Sigmoid colon (tissue), 4 donors: ENCODE measurements around the gene CD80.

Source experiments
- EP300 ChIP-seq, 4 donors: sonication (generic); formaldehyde crosslinking; IDR thresholded peaks; one replicate each; pipeline ENCODE4 v1.6.1; 2017; ENCODE audit warnings: antibody characterized with exemption in 4 of 4
- POLR2AphosphoS5 ChIP-seq, 4 donors: sonication (generic); formaldehyde crosslinking; IDR thresholded peaks; one replicate each; pipeline ENCODE4 v1.6.1; 2017; ENCODE audit warnings: antibody characterized with exemption in 4 of 4
- TF ChIP-seq, protein P1 (sequence below), 4 experiments: fragments of 450-650 bp in 3 of 4; fragments of 200-600 bp in 1 of 4; IDR thresholded peaks; one replicate each; pipeline ENCODE4 v1.5.1; 2016 to 2019; ENCODE audit warnings: antibody characterized with exemption in 4 of 4, mild to moderate bottlenecking in 3 of 4, moderate library complexity in 2 of 4

DNA sequence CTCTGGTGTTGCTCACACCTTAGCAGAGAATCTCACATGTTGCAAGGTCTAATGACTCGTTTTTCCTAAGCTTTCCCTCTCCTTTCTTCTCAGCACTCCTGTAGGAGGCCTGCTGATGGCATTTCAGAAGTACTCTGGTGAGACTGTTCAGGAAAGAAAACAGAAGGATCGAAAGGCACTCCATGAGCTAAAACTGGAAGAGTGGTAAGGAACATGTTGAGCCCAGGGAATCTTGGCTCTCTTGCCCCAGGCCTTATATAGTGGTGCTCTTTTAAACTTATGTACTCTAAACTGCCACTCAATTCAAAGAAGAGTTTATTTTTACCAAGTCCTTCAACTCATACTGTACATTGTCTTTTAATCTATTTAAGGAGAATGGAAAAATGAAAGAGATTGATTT is 42.3 kb downstream of the CD80 start:
- TF ChIP-seq, protein P1, sequence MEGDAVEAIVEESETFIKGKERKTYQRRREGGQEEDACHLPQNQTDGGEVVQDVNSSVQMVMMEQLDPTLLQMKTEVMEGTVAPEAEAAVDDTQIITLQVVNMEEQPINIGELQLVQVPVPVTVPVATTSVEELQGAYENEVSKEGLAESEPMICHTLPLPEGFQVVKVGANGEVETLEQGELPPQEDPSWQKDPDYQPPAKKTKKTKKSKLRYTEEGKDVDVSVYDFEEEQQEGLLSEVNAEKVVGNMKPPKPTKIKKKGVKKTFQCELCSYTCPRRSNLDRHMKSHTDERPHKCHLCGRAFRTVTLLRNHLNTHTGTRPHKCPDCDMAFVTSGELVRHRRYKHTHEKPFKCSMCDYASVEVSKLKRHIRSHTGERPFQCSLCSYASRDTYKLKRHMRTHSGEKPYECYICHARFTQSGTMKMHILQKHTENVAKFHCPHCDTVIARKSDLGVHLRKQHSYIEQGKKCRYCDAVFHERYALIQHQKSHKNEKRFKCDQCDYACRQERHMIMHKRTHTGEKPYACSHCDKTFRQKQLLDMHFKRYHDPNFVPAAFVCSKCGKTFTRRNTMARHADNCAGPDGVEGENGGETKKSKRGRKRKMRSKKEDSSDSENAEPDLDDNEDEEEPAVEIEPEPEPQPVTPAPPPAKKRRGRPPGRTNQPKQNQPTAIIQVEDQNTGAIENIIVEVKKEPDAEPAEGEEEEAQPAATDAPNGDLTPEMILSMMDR (IDR thresholded peaks at IDR 0.05), result no peak
- peak; percentile 21 to 52 (median 38) for TF ChIP-seq POLR2AphosphoS5 (IDR thresholded peaks at IDR 0.05)
- TF ChIP-seq EP300 (IDR thresholded peaks at IDR 0.05), result peak in 2 of 4 donors; percentile 4 to 44
